GM18508 (cell line): ENCODE data around the gene ABHD15.

ENCODE experiments used
- ATAC-seq: cut with Tn5 transposase; IDR thresholded peaks from one replicate; pipeline ENCODE4 v1.9.1; 2021; ENCODE audit warnings: moderate number of reproducible peaks; ENCODE audit not compliant: insufficient read depth, unreplicated experiment

ABHD15 gene

GRCh38 chr17:29549177-29549923, 17.5 kb downstream of the ABHD15 start:
- ATAC-seq, result no peak

- no peak for ATAC-seq
Measured at GRCh38 chr17:29546830-29547229, 20.0 kb downstream of the ABHD15 start.

GRCh38 chr17:29546085-29546484, 20.8 kb downstream of the ABHD15 start:
- no peak for ATAC-seq

- ATAC-seq, result no peak
Measured at GRCh38 chr17:29544066-29544465, 22.8 kb downstream of the ABHD15 start.

GRCh38 chr17:29533976-29534375, 32.9 kb downstream of the ABHD15 start:
- no peak for ATAC-seq

- ATAC-seq, result no peak
Measured at GRCh38 chr17:29526322-29526721, 40.5 kb downstream of the ABHD15 start.

GRCh38 chr17:29524692-29525091, 42.1 kb downstream of the ABHD15 start:
- ATAC-seq, result no peak

- no peak for ATAC-seq
Measured at GRCh38 chr17:29518359-29518758, 48.5 kb downstream of the ABHD15 start.

- no peak for ATAC-seq
Measured at GRCh38 chr17:29514792-29515191, 52.0 kb downstream of the ABHD15 start.

- no peak for ATAC-seq
Measured at GRCh38 chr17:29510953-29511352, 55.9 kb downstream of the ABHD15 start.
